ENCODE results near the gene GCN1. TPM values are rescaled to one million over a fixed set of nuclear protein-coding genes. Genes with fewer than 3 reads are reported as not detected.

The GCN1 gene
- total and polyA plus RNA-seq, 2 donors (not counting 3 experiments of a cell fraction or from before 2014, with no cell fraction given), result 30.1 to 101 TPM

DNA sequence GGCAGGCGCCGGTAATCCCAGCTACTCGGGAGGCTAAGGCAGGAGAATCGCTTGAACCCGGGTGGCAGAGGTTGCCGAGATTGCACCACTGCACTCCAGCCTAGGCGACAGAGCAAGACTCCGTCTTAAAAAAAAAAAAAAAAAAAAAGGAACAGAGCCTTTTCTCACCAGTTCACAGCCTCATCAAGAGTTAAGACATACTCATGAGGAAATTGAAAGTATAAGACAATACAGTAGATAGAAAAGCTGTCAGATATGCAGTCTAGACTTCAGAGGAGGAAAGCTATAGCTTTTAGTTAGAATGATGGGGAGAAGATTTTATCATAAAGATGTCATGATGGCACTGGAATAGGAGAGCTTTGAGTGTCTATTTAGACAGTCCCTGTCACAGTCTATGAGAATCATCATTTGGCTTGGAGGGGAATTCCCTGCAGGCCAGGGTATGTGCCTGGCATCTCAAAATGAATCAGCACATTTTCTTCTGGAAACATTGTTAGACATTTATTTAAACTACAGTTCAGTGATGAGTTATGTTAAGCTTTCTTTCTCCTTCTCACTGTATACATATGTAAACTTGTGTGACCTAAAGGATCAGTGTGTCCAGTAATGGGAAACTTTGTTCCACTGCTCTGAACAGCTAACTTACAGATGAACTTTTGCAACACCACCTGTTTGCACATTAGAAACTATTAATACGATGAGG is 75.1 kb downstream of the GCN1 start:
- Histone ChIP-seq H2AFZ (ENCODE audit: low read depth, low read length) (no peak overlapping the region), H3K9me3 (replicated peaks; ENCODE audit: control insufficient read depth, insufficient read depth, low read length) (no peaks in the 10 kb centered on the region), H3K4me3 (replicated peaks in 1 of 3; ENCODE audit: insufficient read depth in 1 of 3, low read depth in 1 of 3, low read length in 3 of 3) (no peak overlapping the region), H3K27me3 (ENCODE audit: control insufficient read depth in 2 of 2, insufficient read depth in 2 of 2, low read length in 2 of 2) (no peaks in the 10 kb centered on the region), H3K4me2 (ENCODE audit: insufficient read depth, low read length) (no peak overlapping the region), H3K79me2 (ENCODE audit: control insufficient read depth, insufficient read depth, low read length) (peaks cover 22% of the 10 kb centered on the region), H3K27ac (ENCODE audit: insufficient read depth, low read depth, low read length) (no peak overlapping the region), H3K4me1 (ENCODE audit: control insufficient read depth, extremely low read depth, insufficient read depth, low read length) (peaks cover 29% of the 10 kb centered on the region), H3K9me1 (replicated peaks; ENCODE audit: control insufficient read depth, extremely low read depth, insufficient read depth, low read length) (no peaks in the 10 kb centered on the region), H4K20me1 (replicated peaks; ENCODE audit: control insufficient read depth, extremely low read depth, insufficient read depth, low read length) (no peaks in the 10 kb centered on the region), H3K9ac (replicated peaks; ENCODE audit: extremely low read depth, insufficient read depth, low read length) (no peak overlapping the region), H3K36me3 (ENCODE audit: control insufficient read depth in 2 of 2, extremely low read depth in 1 of 2, insufficient read depth in 2 of 2, low read length in 2 of 2) (no peaks in the 10 kb centered on the region)
- POLR2A ChIA-PET, result interaction anchor here (0.7 to 4.4 kb wide), 3 partner anchors 36 to 172 kb away, joined by 4 to 25 read pairs (median 20); partner anchors contain the start of genes RNU4-2 and RPLP0
- no peak for DNase-seq (ENCODE audit: low read depth, low spot score)
- no TSS peak for BruUV-seq (replicated peaks)
- intact Hi-C loops (cut with micrococcal nuclease), result no loop called here
- TF ChIP-seq EZH2 (IDR thresholded peaks at IDR 0.05; ENCODE audit: borderline replicate concordance, low read depth, low read length, severe bottlenecking) (no peak), MYC (IDR thresholded peaks at IDR 0.05; ENCODE audit: low read depth, low read length) (no peak), FOS (IDR thresholded peaks at IDR 0.05; ENCODE audit: borderline replicate concordance, insufficient read depth, low read length) (no peak), GATA2 (IDR thresholded peaks at IDR 0.05; ENCODE audit: insufficient read depth, insufficient read length, low read depth, low read length) (no peak), POLR2AphosphoS5 (IDR thresholded peaks at IDR 0.05; ENCODE audit: insufficient read depth, low read depth, low read length) (no peak), POLR2A (IDR thresholded peaks at IDR 0.05; ENCODE audit: low read depth, low read length) (no peak), JUN (IDR thresholded peaks at IDR 0.05; ENCODE audit: borderline replicate concordance, insufficient read depth, insufficient read length, low read depth) (no peak)
- TF ChIP-seq, protein P1, sequence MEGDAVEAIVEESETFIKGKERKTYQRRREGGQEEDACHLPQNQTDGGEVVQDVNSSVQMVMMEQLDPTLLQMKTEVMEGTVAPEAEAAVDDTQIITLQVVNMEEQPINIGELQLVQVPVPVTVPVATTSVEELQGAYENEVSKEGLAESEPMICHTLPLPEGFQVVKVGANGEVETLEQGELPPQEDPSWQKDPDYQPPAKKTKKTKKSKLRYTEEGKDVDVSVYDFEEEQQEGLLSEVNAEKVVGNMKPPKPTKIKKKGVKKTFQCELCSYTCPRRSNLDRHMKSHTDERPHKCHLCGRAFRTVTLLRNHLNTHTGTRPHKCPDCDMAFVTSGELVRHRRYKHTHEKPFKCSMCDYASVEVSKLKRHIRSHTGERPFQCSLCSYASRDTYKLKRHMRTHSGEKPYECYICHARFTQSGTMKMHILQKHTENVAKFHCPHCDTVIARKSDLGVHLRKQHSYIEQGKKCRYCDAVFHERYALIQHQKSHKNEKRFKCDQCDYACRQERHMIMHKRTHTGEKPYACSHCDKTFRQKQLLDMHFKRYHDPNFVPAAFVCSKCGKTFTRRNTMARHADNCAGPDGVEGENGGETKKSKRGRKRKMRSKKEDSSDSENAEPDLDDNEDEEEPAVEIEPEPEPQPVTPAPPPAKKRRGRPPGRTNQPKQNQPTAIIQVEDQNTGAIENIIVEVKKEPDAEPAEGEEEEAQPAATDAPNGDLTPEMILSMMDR (IDR thresholded peaks at IDR 0.05; ENCODE audit: extremely low read depth in 1 of 2, insufficient read depth in 1 of 2, low read depth in 1 of 2, low read length in 2 of 2), result no peak
- TF ChIP-seq, protein P2, sequence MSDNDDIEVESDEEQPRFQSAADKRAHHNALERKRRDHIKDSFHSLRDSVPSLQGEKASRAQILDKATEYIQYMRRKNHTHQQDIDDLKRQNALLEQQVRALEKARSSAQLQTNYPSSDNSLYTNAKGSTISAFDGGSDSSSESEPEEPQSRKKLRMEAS (IDR thresholded peaks at IDR 0.05; ENCODE audit: insufficient read depth, insufficient read length), result no peak
- CTCF ChIA-PET, result interaction anchor here (1.1 to 3.8 kb wide), 2 partner anchors 8 to 138 kb away, joined by 3 to 20 read pairs; no protein-coding TSS in a partner anchor
- peak; percentile 31 for FAIRE-seq
- dilution Hi-C loops (cut with MboI; ENCODE audit: extremely low pct_ligation_motif_present, low sequenced_read_pairs), result no loop called here

Measured in endothelial cell of umbilical vein (primary cell).